IMR-90 (cell line): ENCODE measurements around the gene SIM1.

Experiments
- CEBPB ChIP-seq: IDR thresholded peaks from 2 replicates; pipeline ENCODE4 v1.6.1; 2012; ENCODE audit warnings: low read depth, low read length, improper control_type of control experiment
- CTCF ChIP-seq: conservative IDR thresholded peaks from 2 replicates; pipeline ENCODE4 v1.5.1; 2012; ENCODE audit warnings: mild to moderate bottlenecking, low read depth, low read length, improper control_type of control experiment
- FOS ChIP-seq: fragments of 150-350 bp; IDR thresholded peaks from 2 replicates; pipeline ENCODE4 v1.6.1; 2016; ENCODE audit warnings: low read depth, low read length
- POLR2A ChIP-seq: IDR thresholded peaks from 2 replicates; pipeline ENCODE4 v1.6.1; 2012; ENCODE audit warnings: mild to moderate bottlenecking, low read depth, low read length

GRCh38 chr6:100462706-100463629, 1.8 kb downstream of the SIM1 start:
- TF ChIP-seq CTCF (no peak), CEBPB (no peak), POLR2A (no peak), FOS (no peak)
